Nephron (organoid): ENCODE data around the gene KLHL17.

Experiments used
- H3K27ac Mint-ChIP-seq, 3 experiments: 2 replicates each; pipeline ENCODE4 v1.8.0; 2020; ENCODE audit warnings: mixed read lengths in 3 of 3, mild to moderate bottlenecking in 2 of 3, moderate library complexity in 1 of 3
- H3K27me3 Mint-ChIP-seq: 2 replicates; pipeline ENCODE4 v1.8.0; 2021; ENCODE audit warnings: low read depth, mild to moderate bottlenecking, moderate library complexity, mixed read lengths
- H3K36me3 Mint-ChIP-seq: 2 replicates; pipeline ENCODE4 v1.8.0; 2020; ENCODE audit warnings: low read depth, mixed read lengths
- H3K4me1 Mint-ChIP-seq: 2 replicates; pipeline ENCODE4 v1.8.0; 2020; ENCODE audit warnings: mixed read lengths
- H3K4me3 Mint-ChIP-seq, 3 experiments: 2 replicates each; pipeline ENCODE4 v1.8.0; 2020; ENCODE audit warnings: mild to moderate bottlenecking in 3 of 3, mixed read lengths in 3 of 3, moderate library complexity in 2 of 3
- H3K9me3 Mint-ChIP-seq: 2 replicates; pipeline ENCODE4 v1.8.0; 2020; ENCODE audit warnings: mixed read lengths
- TF ChIP-seq, protein P1 (sequence below), 3 experiments: fragments of 200-600 bp; sonication (generic); IDR thresholded peaks; one replicate each; pipeline ENCODE4 v1.5.0; 2021; ENCODE audit warnings: antibody characterized with exemption in 3 of 3; ENCODE audit not compliant: unreplicated experiment in 3 of 3

The KLHL17 gene

DNA sequence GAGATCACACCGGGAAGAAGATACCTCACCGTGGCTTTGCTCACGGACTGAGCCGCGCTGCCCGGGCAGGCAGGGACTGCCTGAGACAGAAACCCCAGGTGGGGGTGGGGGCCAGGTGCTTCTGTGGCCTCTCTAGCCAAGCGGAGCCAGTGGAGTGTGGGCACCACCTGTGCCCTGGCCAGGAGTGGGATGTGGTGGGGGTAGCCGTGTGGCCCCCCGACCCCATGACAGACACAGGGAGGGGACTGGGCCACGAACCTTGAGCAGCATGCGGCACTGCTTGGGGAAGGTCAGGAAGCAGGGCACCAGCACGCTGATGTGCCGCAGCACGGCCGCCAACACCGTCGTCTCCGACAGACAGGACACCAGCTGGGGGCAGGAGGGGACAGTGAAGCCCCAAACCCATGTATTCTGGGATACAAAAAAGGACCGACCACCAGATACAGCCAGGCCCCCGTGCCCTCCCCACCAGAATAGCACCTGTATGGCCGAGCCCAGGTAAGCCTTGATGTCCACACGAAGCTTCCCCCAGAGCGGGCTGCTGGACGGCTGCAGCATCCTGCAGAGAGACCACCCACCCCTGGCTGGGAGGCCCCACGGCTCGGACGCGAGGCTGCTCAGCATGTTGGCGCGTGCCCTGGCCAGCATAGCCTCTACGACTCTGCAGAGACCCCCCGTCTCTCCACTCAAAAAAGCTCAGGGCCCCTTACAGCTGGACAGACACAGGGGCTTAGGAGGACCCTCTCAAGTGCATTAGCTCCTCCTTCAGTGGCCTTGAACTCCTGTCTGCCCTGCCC, 6.7 kb upstream of the KLHL17 start:
- H3K27me3 Mint-ChIP-seq: no peaks in the 10 kb centered on the region
- peaks cover 18% of the 10 kb centered on the region for H3K4me1 Mint-ChIP-seq
- no peak overlapping the region for H3K27ac Mint-ChIP-seq
- no peaks in the 10 kb centered on the region for H3K9me3 Mint-ChIP-seq
- TF ChIP-seq, protein P1, sequence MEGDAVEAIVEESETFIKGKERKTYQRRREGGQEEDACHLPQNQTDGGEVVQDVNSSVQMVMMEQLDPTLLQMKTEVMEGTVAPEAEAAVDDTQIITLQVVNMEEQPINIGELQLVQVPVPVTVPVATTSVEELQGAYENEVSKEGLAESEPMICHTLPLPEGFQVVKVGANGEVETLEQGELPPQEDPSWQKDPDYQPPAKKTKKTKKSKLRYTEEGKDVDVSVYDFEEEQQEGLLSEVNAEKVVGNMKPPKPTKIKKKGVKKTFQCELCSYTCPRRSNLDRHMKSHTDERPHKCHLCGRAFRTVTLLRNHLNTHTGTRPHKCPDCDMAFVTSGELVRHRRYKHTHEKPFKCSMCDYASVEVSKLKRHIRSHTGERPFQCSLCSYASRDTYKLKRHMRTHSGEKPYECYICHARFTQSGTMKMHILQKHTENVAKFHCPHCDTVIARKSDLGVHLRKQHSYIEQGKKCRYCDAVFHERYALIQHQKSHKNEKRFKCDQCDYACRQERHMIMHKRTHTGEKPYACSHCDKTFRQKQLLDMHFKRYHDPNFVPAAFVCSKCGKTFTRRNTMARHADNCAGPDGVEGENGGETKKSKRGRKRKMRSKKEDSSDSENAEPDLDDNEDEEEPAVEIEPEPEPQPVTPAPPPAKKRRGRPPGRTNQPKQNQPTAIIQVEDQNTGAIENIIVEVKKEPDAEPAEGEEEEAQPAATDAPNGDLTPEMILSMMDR (IDR thresholded peaks at IDR 0.05; ENCODE audit: unreplicated experiment in 3 of 3): no peak
- peaks cover 50% of the 10 kb centered on the region for H3K36me3 Mint-ChIP-seq
- H3K4me3 Mint-ChIP-seq: peak overlapping the region in 1 of 3 experiments; percentile 21

DNA sequence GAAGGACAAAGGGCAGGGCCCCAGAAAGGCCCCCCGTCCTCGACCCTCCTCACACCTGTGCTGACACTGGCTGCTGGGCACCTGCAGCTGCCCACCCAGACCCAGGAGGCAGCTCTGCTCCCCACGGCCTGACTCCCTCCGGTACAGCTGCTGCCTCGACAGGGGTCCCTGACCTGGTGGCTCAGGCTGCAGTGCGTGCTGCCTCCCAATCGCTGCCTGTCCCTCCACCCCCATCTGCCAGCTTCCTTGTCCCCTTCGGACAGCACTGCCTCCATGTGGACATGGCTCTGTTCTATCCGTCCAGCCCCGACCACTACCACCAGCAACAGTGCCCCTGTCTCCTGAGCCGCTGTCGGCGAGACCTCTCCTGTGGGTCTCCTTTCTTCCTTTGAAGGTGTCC, 5.5 kb upstream of the KLHL17 start:
- TF ChIP-seq, protein P1 (IDR thresholded peaks at IDR 0.05; ENCODE audit: unreplicated experiment in 3 of 3): no peak
- H3K27ac Mint-ChIP-seq: no peak overlapping the region
- H3K27me3 Mint-ChIP-seq: no peaks in the 10 kb centered on the region
- no peaks in the 10 kb centered on the region for H3K9me3 Mint-ChIP-seq
- H3K4me3 Mint-ChIP-seq: no peak overlapping the region
- peaks cover 39% of the 10 kb centered on the region for H3K36me3 Mint-ChIP-seq
- peaks cover 19% of the 10 kb centered on the region for H3K4me1 Mint-ChIP-seq

- peaks cover 33% of the 10 kb centered on the region for H3K36me3 Mint-ChIP-seq
- TF ChIP-seq, protein P1 (IDR thresholded peaks at IDR 0.05; ENCODE audit: unreplicated experiment in 3 of 3): no peak
- peak overlapping the region; percentile 22 to 77 (median 28) for H3K4me3 Mint-ChIP-seq
- no peaks in the 10 kb centered on the region for H3K27me3 Mint-ChIP-seq
- peaks cover 19% of the 10 kb centered on the region for H3K4me1 Mint-ChIP-seq
- H3K27ac Mint-ChIP-seq: no peak overlapping the region
- H3K9me3 Mint-ChIP-seq: no peaks in the 10 kb centered on the region
Measured at GRCh38 chr1:955474-955873, 4.9 kb upstream of the KLHL17 start.

- no peaks in the 10 kb centered on the region for H3K9me3 Mint-ChIP-seq
- H3K27ac Mint-ChIP-seq: no peak overlapping the region
- peaks cover 15% of the 10 kb centered on the region for H3K4me1 Mint-ChIP-seq
- peak overlapping the region; percentile 57 to 79 (median 77) for H3K4me3 Mint-ChIP-seq
- H3K27me3 Mint-ChIP-seq: no peaks in the 10 kb centered on the region
- TF ChIP-seq, protein P1 (IDR thresholded peaks at IDR 0.05; ENCODE audit: unreplicated experiment in 3 of 3): no peak
- H3K36me3 Mint-ChIP-seq: peaks cover 25% of the 10 kb centered on the region
Measured at GRCh38 chr1:956636-957035, 3.7 kb upstream of the KLHL17 start.

DNA sequence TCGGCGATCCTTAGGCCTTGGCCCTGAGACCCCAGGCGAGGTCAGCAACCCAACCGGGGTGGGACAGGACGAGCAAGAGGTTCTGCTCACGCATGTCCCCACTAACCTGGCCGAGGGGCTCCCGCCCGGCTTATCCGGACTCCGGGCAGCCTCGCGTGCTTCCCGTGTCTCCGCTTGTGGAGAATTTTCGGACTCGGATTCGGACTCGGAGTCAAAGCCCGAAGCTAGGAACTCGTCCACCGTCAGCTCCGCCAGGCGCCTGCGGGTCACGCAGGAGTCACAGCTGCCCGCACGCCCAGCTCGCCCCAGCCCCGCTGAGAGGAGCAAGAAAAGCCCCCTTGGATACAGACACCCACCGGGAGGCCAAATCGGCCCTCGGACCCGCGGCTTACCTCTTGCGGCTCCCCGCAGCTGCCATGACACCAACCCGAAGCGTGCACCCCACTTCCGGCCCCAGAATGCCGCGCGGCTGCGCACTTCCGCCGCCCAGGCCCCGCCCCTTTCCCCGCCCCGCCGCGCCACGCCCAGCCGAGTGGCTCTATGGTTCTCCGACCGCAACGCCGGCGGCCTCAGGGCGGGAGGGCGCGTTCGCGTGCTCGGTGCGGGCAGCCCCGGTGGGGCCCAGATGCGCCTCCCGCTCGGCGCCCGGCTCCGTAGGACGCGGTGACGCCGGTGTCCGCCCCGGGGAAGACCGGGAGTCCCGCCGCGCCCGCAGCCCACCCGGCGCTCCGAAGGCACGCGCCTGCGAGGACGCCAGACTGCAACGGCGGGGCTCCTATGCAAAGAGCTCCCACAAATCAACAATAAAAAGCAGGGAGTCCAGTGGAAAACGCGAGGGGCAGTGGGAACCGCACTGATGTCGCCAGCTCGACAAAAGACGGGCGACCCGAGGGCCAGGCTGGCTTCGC, 1.3 kb upstream of the KLHL17 start, which contains the start of gene NOC2L:
TSS of gene NOC2L (minus strand) at position 434 of the 908 bp plus-strand sequence. CDS start at position 418, 16 bp downstream.
- no peak within 1 kb of the TSS for H3K27ac Mint-ChIP-seq
- peak within 1 kb of the TSS; percentile 86 to 92 (median 91) for H3K4me3 Mint-ChIP-seq
- TF ChIP-seq, protein P1 (IDR thresholded peaks at IDR 0.05; ENCODE audit: unreplicated experiment in 3 of 3): no peak
- no peaks in the 10 kb centered on the region for H3K27me3 Mint-ChIP-seq
- H3K4me1 Mint-ChIP-seq: peaks cover 14% of the 10 kb centered on the region
- H3K9me3 Mint-ChIP-seq: no peaks in the 10 kb centered on the region
- peaks cover 18% of the 10 kb centered on the region for H3K36me3 Mint-ChIP-seq
